Right lobe of liver (tissue), 4 donors: Measurements from ENCODE around the gene ZBTB16.

Source experiments
- CTCF ChIP-seq, 4 donors: fragments of 200-600 bp in 3 of 4; fragments of 450-650 bp in 1 of 4; IDR thresholded peaks; one replicate each; pipeline versions ENCODE4 v1.5.1 to v1.8.0; 2016 to 2022; ENCODE audit warnings: antibody characterized with exemption in 4 of 4, mild to moderate bottlenecking in 2 of 4
- POLR2A ChIP-seq: fragments of 450-650 bp; IDR thresholded peaks from one replicate; pipeline ENCODE4 v1.6.1; 2017; ENCODE audit warnings: antibody characterized with exemption, mild to moderate bottlenecking
- donor health status: DM: no; HTN: no; CAD: no.
- donor health status: DM: no; HTN: no; CAD: no.
- donor health status: DM: no; HTN: yes; CAD: no.

GRCh38 chr11:114106986-114107385, 47.5 kb downstream of the ZBTB16 start:
- TF ChIP-seq POLR2A (no peak), CTCF (IDR thresholded peaks at IDR 0.05) (no peak)
